Measurements from ENCODE around the gene LRP3. TPM values are rescaled to one million over a fixed set of nuclear protein-coding genes. Genes with fewer than 3 reads are reported as not detected.

The LRP3 gene
- total RNA-seq, 5 donors from 2014 or later (not counting 1 experiment from before 2014, with no cell fraction given): 0.13 to 0.55 (median 0.19) TPM; not detected in 2

GRCh38 chr19:33226550-33227241 is 32.6 kb downstream of the LRP3 start:
- Histone ChIP-seq H3K27ac (ENCODE audit: low read length) (no peak overlapping the region), H3K4me3 (ENCODE audit: control insufficient read depth in 1 of 2, extremely low read depth in 1 of 2, low read length in 1 of 2) (peak overlapping the region in 1 of 2 donors; percentile 44), H3K27me3 (replicated peaks in 1 of 2; ENCODE audit: control insufficient read depth in 2 of 2, extremely low read depth in 1 of 2, insufficient read depth in 2 of 2, low read length in 1 of 2) (peaks cover 9 to 64% of the 10 kb centered on the region in 2 experiments), H3K4me1 (ENCODE audit: control insufficient read depth in 1 of 2, extremely low read depth in 1 of 2, insufficient read depth in 2 of 2, low read length in 2 of 2) (peaks cover 0 to 20% of the 10 kb centered on the region in 2 experiments), H3K9me3 (no peaks in the 10 kb centered on the region), H3K36me3 (ENCODE audit: control insufficient read depth in 2 of 2, extremely low read depth in 1 of 2, insufficient read depth in 1 of 2, low read length in 1 of 2) (no peaks in the 10 kb centered on the region)
- DNase-seq (no peak), ATAC-seq (replicated peaks in 1 of 4) (peak; percentile 38 to 62 (median 54))
- Mint-ChIP-seq H3K27me3 (peaks cover 53 to 70% of the 10 kb centered on the region in 2 donors), H3K9me3 (peaks cover 13 to 14% (median 14%) of the 10 kb centered on the region in 3 donors), H3K27ac (no peak overlapping the region), H3K4me3 (peak overlapping the region; percentile 59 to 79 (median 65)), H3K4me1 (peaks cover 10 to 14% (median 11%) of the 10 kb centered on the region in 3 donors), H3K36me3 (peaks cover 12% of the 10 kb centered on the region)
- ChIA-PET CTCF (no interaction called here), POLR2A (no interaction called here)
- 4% methylated on average over 47 of the region's 66 CpGs for WGBS (ENCODE audit: insufficient coverage)

- peaks cover 12% of the 10 kb centered on the region for H3K36me3 Mint-ChIP-seq
- peaks cover 0 to 20% of the 10 kb centered on the region in 2 experiments for H3K4me1 ChIP-seq (ENCODE audit: control insufficient read depth in 1 of 2, extremely low read depth in 1 of 2, insufficient read depth in 2 of 2, low read length in 2 of 2)
- H3K27ac Mint-ChIP-seq: no peak overlapping the region
- H3K9me3 Mint-ChIP-seq: peaks cover 13 to 14% (median 14%) of the 10 kb centered on the region in 3 donors
- no peaks in the 10 kb centered on the region for H3K36me3 ChIP-seq (ENCODE audit: control insufficient read depth in 2 of 2, extremely low read depth in 1 of 2, insufficient read depth in 1 of 2, low read length in 1 of 2)
- ATAC-seq (replicated peaks in 1 of 4): no peak
- no peak for DNase-seq
- H3K4me3 ChIP-seq (ENCODE audit: control insufficient read depth in 1 of 2, extremely low read depth in 1 of 2, low read length in 1 of 2): peak overlapping the region in 1 of 2 donors; percentile 35
- H3K27me3 Mint-ChIP-seq: peaks cover 53 to 68% of the 10 kb centered on the region in 2 donors
- ChIA-PET POLR2A (no interaction called here), CTCF (no interaction called here)
- peaks cover 9 to 62% of the 10 kb centered on the region in 2 experiments for H3K27me3 ChIP-seq (replicated peaks in 1 of 2; ENCODE audit: control insufficient read depth in 2 of 2, extremely low read depth in 1 of 2, insufficient read depth in 2 of 2, low read length in 1 of 2)
- peaks cover 10 to 14% (median 11%) of the 10 kb centered on the region in 3 donors for H3K4me1 Mint-ChIP-seq
- 43% methylated on average over 16 of the region's 18 CpGs for WGBS (ENCODE audit: insufficient coverage)
- no peak overlapping the region for H3K27ac ChIP-seq (ENCODE audit: low read length)
- H3K4me3 Mint-ChIP-seq: peak overlapping the region; percentile 50 to 79 (median 59)
- no peaks in the 10 kb centered on the region for H3K9me3 ChIP-seq
Observed at GRCh38 chr19:33227242-33227650, 33.1 kb downstream of the LRP3 start.

- DNase-seq (no peak), ATAC-seq (replicated peaks in 1 of 4) (no peak)
- ChIA-PET POLR2A (no interaction called here), CTCF (no interaction called here)
- Mint-ChIP-seq H3K4me1 (peaks cover 10 to 14% (median 11%) of the 10 kb centered on the region in 3 donors), H3K9me3 (peaks cover 13 to 14% (median 14%) of the 10 kb centered on the region in 3 donors), H3K4me3 (peak overlapping the region in 1 of 3 donors; percentile 79), H3K27me3 (peaks cover 48 to 61% of the 10 kb centered on the region in 2 donors), H3K36me3 (peaks cover 12% of the 10 kb centered on the region), H3K27ac (no peak overlapping the region)
- Histone ChIP-seq H3K9me3 (no peaks in the 10 kb centered on the region), H3K27ac (ENCODE audit: low read length) (no peak overlapping the region), H3K27me3 (replicated peaks in 1 of 2; ENCODE audit: control insufficient read depth in 2 of 2, extremely low read depth in 1 of 2, insufficient read depth in 2 of 2, low read length in 1 of 2) (peaks cover 9 to 61% of the 10 kb centered on the region in 2 experiments), H3K4me3 (ENCODE audit: control insufficient read depth in 1 of 2, extremely low read depth in 1 of 2, low read length in 1 of 2) (no peak overlapping the region), H3K36me3 (ENCODE audit: control insufficient read depth in 2 of 2, extremely low read depth in 1 of 2, insufficient read depth in 1 of 2, low read length in 1 of 2) (no peaks in the 10 kb centered on the region), H3K4me1 (ENCODE audit: control insufficient read depth in 1 of 2, extremely low read depth in 1 of 2, insufficient read depth in 2 of 2, low read length in 2 of 2) (peaks cover 0 to 20% of the 10 kb centered on the region in 2 experiments)
- WGBS (ENCODE audit: insufficient coverage): no CpG with 5 or more reads among the region's 1 CpG
Observed at GRCh38 chr19:33227870-33228599, 33.9 kb downstream of the LRP3 start.

- Mint-ChIP-seq H3K27ac (no peak overlapping the region), H3K36me3 (peaks cover 12% of the 10 kb centered on the region), H3K9me3 (peaks cover 13 to 14% (median 14%) of the 10 kb centered on the region in 3 donors), H3K4me3 (no peak overlapping the region), H3K4me1 (peaks cover 10 to 13% (median 10%) of the 10 kb centered on the region in 3 donors), H3K27me3 (peaks cover 44% of the 10 kb centered on the region in 2 donors)
- ChIA-PET CTCF (interaction anchor here in 1 of 2 donors (0.7 kb wide), 1 partner anchor 135 kb away, joined by 9 read pairs; no protein-coding TSS in a partner anchor), POLR2A (no interaction called here)
- DNase-seq (no peak), ATAC-seq (replicated peaks in 1 of 4) (no peak)
- Histone ChIP-seq H3K36me3 (ENCODE audit: control insufficient read depth in 2 of 2, extremely low read depth in 1 of 2, insufficient read depth in 1 of 2, low read length in 1 of 2) (no peaks in the 10 kb centered on the region), H3K4me1 (ENCODE audit: control insufficient read depth in 1 of 2, extremely low read depth in 1 of 2, insufficient read depth in 2 of 2, low read length in 2 of 2) (peaks cover 0 to 19% of the 10 kb centered on the region in 2 experiments), H3K4me3 (ENCODE audit: control insufficient read depth in 1 of 2, extremely low read depth in 1 of 2, low read length in 1 of 2) (no peak overlapping the region), H3K27me3 (replicated peaks in 1 of 2; ENCODE audit: control insufficient read depth in 2 of 2, extremely low read depth in 1 of 2, insufficient read depth in 2 of 2, low read length in 1 of 2) (peaks cover 8 to 56% of the 10 kb centered on the region in 2 experiments), H3K27ac (ENCODE audit: low read length) (no peak overlapping the region), H3K9me3 (no peaks in the 10 kb centered on the region)
- 100% methylated on average over 2 of the region's 5 CpGs for WGBS (ENCODE audit: insufficient coverage)
Observed at GRCh38 chr19:33229962-33230361, 35.8 kb downstream of the LRP3 start.

- H3K27me3 ChIP-seq (replicated peaks in 1 of 2; ENCODE audit: control insufficient read depth in 2 of 2, extremely low read depth in 1 of 2, insufficient read depth in 2 of 2, low read length in 1 of 2): peaks cover 6 to 51% of the 10 kb centered on the region in 2 experiments
- no peak overlapping the region for H3K27ac Mint-ChIP-seq
- no peak overlapping the region for H3K4me3 ChIP-seq (ENCODE audit: control insufficient read depth in 1 of 2, extremely low read depth in 1 of 2, low read length in 1 of 2)
- H3K36me3 ChIP-seq (ENCODE audit: control insufficient read depth in 2 of 2, extremely low read depth in 1 of 2, insufficient read depth in 1 of 2, low read length in 1 of 2): no peaks in the 10 kb centered on the region
- peaks cover 13 to 14% (median 14%) of the 10 kb centered on the region in 3 donors for H3K9me3 Mint-ChIP-seq
- H3K4me1 ChIP-seq (ENCODE audit: control insufficient read depth in 1 of 2, extremely low read depth in 1 of 2, insufficient read depth in 2 of 2, low read length in 2 of 2): peaks cover 0 to 19% of the 10 kb centered on the region in 2 experiments
- H3K27me3 Mint-ChIP-seq: peaks cover 35 to 41% of the 10 kb centered on the region in 2 donors
- H3K4me1 Mint-ChIP-seq: peaks cover under 1 to 9% (median 8%) of the 10 kb centered on the region in 3 donors
- H3K36me3 Mint-ChIP-seq: peaks cover 12% of the 10 kb centered on the region
- no peaks in the 10 kb centered on the region for H3K9me3 ChIP-seq
- ATAC-seq (replicated peaks in 1 of 4): no peak
- H3K4me3 Mint-ChIP-seq: no peak overlapping the region
- 93% methylated on average over 3 of the region's 5 CpGs for WGBS (ENCODE audit: insufficient coverage)
- ChIA-PET CTCF (interaction anchor here in 1 of 2 donors (0.6 kb wide), 2 partner anchors 49 to 178 kb away, joined by 4 read pairs; no protein-coding TSS in a partner anchor), POLR2A (no interaction called here)
- DNase-seq: no peak
- no peak overlapping the region for H3K27ac ChIP-seq (ENCODE audit: low read length)
Observed at GRCh38 chr19:33231511-33231910, 37.4 kb downstream of the LRP3 start.

- H3K27ac Mint-ChIP-seq: no peak overlapping the region
- Histone ChIP-seq H3K4me1 (ENCODE audit: control insufficient read depth in 1 of 2, extremely low read depth in 1 of 2, insufficient read depth in 2 of 2, low read length in 2 of 2) (peaks cover 0 to 15% of the 10 kb centered on the region in 2 experiments), H3K9me3 (no peaks in the 10 kb centered on the region), H3K36me3 (ENCODE audit: control insufficient read depth in 2 of 2, extremely low read depth in 1 of 2, insufficient read depth in 1 of 2, low read length in 1 of 2) (no peaks in the 10 kb centered on the region), H3K27me3 (replicated peaks in 1 of 2; ENCODE audit: control insufficient read depth in 2 of 2, extremely low read depth in 1 of 2, insufficient read depth in 2 of 2, low read length in 1 of 2) (peaks cover 6 to 42% of the 10 kb centered on the region in 2 experiments), H3K4me3 (ENCODE audit: control insufficient read depth in 1 of 2, extremely low read depth in 1 of 2, low read length in 1 of 2) (no peak overlapping the region), H3K27ac (ENCODE audit: low read length) (no peak overlapping the region)
- peaks cover 9% of the 10 kb centered on the region for H3K36me3 Mint-ChIP-seq
- ATAC-seq (replicated peaks in 1 of 4) (no peak), DNase-seq (no peak)
- ChIA-PET CTCF (no interaction called here), POLR2A (no interaction called here)
- H3K27me3 Mint-ChIP-seq: peaks cover 27 to 33% of the 10 kb centered on the region in 2 donors
- 85% methylated on average over 11 of the region's 12 CpGs for WGBS (ENCODE audit: insufficient coverage)
- peaks cover 10 to 11% (median 10%) of the 10 kb centered on the region in 3 donors for H3K9me3 Mint-ChIP-seq
- no peak overlapping the region for H3K4me3 Mint-ChIP-seq
- H3K4me1 Mint-ChIP-seq: peaks cover 0 to 6% (median 5%) of the 10 kb centered on the region in 3 donors
Observed at GRCh38 chr19:33232656-33233055, 38.5 kb downstream of the LRP3 start.

Measured in T-cell (primary cell).